Measurements from ENCODE around the gene THOC5. TPM values are rescaled to one million over a fixed set of nuclear protein-coding genes. Genes with fewer than 3 reads are reported as not detected.

THOC5 gene
- total and polyA plus RNA-seq, 2 experiments from 2014 or later: 31.4 to 41.3 TPM

DNA sequence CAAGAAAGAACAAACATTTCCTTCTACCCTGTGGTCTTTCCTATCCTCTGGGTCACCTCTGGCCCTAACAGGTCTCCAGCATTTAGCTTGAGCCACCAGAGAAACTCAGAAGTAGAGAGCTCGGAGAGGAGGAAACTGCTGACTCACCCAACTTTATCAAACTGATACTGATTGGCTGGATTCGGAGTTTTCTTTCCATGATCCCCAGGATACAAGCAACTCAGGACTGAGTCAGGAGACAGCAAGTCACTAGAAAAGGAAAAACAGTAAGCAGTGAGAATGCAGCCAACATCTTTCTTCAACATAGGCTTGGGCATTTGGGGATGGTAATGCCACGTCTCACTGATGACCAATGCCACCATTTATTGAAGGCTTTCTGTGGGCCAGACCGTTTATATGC lies 32.7 kb downstream of the THOC5 start:
- Histone ChIP-seq H3K4me3 (no peak overlapping the region), H3K27me3 (no peaks in the 10 kb centered on the region), H3K4me1 (ENCODE audit: low read depth) (no peaks in the 10 kb centered on the region), H3K27ac (no peak overlapping the region), H3K36me3 (peaks cover 57% of the 10 kb centered on the region), H3K9me3 (ENCODE audit: low read depth) (no peaks in the 10 kb centered on the region)
- TF ChIP-seq CTCF (IDR thresholded peaks at IDR 0.05; ENCODE audit: low read depth, low read length): no peak
- DNase-seq (ENCODE audit: low read depth in 1 of 2, low spot score in 1 of 2): peak in 1 of 2 donors; percentile 82

GRCh38 chr22:29519996-29520395 lies 33.6 kb downstream of the THOC5 start:
- no peak for DNase-seq (ENCODE audit: low read depth in 1 of 2, low spot score in 1 of 2)
- Histone ChIP-seq H3K27ac (no peak overlapping the region), H3K4me3 (no peak overlapping the region), H3K36me3 (peaks cover 52% of the 10 kb centered on the region), H3K27me3 (no peaks in the 10 kb centered on the region), H3K9me3 (ENCODE audit: low read depth) (no peaks in the 10 kb centered on the region), H3K4me1 (ENCODE audit: low read depth) (no peaks in the 10 kb centered on the region)
- TF ChIP-seq CTCF (IDR thresholded peaks at IDR 0.05; ENCODE audit: low read depth, low read length): no peak

- Histone ChIP-seq H3K27ac (no peak overlapping the region), H3K36me3 (peaks cover 52% of the 10 kb centered on the region), H3K27me3 (no peaks in the 10 kb centered on the region), H3K4me1 (ENCODE audit: low read depth) (no peaks in the 10 kb centered on the region), H3K9me3 (ENCODE audit: low read depth) (no peaks in the 10 kb centered on the region), H3K4me3 (no peak overlapping the region)
- DNase-seq (ENCODE audit: low read depth in 1 of 2, low spot score in 1 of 2): no peak
- no peak for TF ChIP-seq CTCF (IDR thresholded peaks at IDR 0.05; ENCODE audit: low read depth, low read length)
These were observed 35.1 kb downstream of the THOC5 start for GRCh38 chr22:29518427-29518826.

DNA sequence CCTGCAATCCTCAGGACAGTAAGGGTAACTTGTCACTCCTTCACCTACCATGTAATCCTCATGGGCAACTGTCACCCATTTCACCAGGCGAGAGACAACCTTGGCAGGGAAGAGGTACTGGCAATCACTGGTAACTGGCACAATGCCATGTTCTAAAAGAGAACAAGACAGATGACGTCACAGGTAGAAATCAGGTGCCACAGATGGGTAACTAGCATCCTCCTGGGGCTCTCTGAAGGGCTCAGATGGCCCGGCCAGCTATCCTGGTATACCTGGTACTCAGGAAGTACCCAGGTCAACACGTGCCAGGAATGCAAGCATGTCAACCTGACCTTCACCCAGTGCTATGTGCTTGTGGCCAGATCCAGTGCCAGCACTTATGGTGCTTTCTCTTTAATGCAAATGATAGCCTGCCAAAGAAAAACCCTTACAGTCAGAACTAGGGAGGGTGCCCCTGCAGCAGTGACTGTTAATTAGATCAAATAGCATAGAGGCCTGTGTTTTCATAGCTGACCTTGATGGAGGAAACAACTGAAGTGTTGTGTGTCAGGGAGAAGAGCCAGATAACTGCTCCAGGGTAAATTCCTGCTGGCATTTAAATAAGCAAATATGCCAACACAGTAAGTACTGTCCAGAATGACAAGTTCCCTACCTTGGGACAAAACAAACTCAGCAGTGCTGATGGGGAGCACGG lies 36.2 kb downstream of the THOC5 start:
- H3K27me3 ChIP-seq: no peaks in the 10 kb centered on the region
- H3K27ac ChIP-seq: no peak overlapping the region
- no peak for DNase-seq (ENCODE audit: low read depth in 1 of 2, low spot score in 1 of 2)
- H3K9me3 ChIP-seq (ENCODE audit: low read depth): no peaks in the 10 kb centered on the region
- H3K36me3 ChIP-seq: peaks cover 56% of the 10 kb centered on the region
- H3K4me1 ChIP-seq (ENCODE audit: low read depth): no peaks in the 10 kb centered on the region
- no peak for TF ChIP-seq CTCF (IDR thresholded peaks at IDR 0.05; ENCODE audit: low read depth, low read length)
- H3K4me3 ChIP-seq: no peak overlapping the region

DNA sequence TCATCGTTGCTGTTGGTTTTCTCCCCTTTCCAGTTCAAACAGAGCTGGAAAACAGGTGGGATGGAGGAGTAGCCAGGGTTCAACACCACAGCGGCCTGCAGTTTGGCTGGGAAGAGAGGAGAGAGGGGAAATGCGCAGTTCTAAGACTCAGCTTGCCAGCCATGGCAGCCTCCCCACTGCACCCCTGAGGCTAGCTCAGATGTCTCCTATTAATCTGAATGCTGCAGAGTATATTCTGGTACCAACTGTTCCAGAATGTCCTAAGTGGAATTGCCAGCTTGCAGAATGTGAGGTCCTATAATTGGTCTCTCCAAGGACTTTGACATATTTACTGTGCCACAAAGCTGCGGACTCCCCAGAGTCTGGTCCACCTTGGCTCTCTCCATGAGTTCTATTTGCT lies 41.5 kb downstream of the THOC5 start:
- Histone ChIP-seq H3K4me3 (no peak overlapping the region), H3K4me1 (ENCODE audit: low read depth) (no peaks in the 10 kb centered on the region), H3K9me3 (ENCODE audit: low read depth) (no peaks in the 10 kb centered on the region), H3K27ac (no peak overlapping the region), H3K27me3 (no peaks in the 10 kb centered on the region), H3K36me3 (peaks cover 36% of the 10 kb centered on the region)
- no peak for TF ChIP-seq CTCF (IDR thresholded peaks at IDR 0.05; ENCODE audit: low read depth, low read length)
- DNase-seq (ENCODE audit: low read depth in 1 of 2, low spot score in 1 of 2): no peak

All from cardiac muscle cell (in vitro differentiated cells and primary cell).